ENCODE measurements around the gene ZNF10. TPM values are rescaled to one million over a fixed set of nuclear protein-coding genes. Genes with fewer than 3 reads are reported as not detected.

ZNF10 gene
- 1 to 10 TPM; 2.3 to 3.9 TPM for total RNA-seq

DNA sequence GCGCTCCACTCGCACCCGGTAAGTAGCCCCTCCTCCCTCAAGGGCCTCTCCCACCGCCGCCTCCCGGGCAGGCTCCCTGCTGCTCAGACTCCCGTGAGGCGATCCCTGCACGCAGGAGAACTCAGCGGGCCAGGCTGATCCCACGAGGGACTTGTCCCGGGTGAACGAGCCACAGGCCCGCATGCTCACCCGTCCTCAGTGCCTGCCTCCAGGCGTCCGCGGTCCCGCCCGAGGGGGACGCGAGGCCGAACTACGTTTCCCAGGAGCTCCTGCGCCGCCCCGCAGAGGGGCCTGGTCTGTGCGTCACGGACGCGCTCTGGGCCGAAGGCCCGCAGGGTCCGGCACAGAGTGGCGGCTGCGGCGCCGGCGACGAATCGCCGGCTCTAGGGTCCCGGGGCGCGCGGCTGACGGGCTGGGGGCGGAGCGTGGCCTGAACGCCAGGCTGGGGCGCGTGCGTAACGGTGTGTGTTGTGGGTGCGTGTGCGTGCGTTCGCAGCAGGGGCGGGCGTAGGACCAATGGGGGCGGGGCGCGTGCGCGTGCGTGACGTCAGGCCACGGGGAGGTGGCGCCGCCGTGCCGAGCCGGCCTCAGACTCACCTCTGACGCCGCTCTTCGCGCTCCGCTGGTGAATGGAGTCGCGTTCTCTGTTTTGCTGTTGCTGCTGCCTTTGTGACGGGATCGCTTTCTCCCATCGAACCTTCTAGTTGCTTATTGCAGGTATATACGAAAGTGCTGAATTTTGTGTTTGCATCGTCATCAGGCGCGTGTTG is at the start of gene ZNF10, which contains the start of gene ZNF891:
Gene ZNF10 (plus strand): TSS at position 590 of the 770 bp plus-strand sequence. CDS start 13,866 bp downstream, outside the sequence.
Gene ZNF891 (minus strand): TSS at position 237 of the 770 bp plus-strand sequence. CDS start 8,356 bp downstream, outside the sequence.
- peak; percentile 96 to 97 for ATAC-seq
- DNase-seq (ENCODE audit: low spot score): peak; percentile 97
- Mint-ChIP-seq H3K4me3 (peak within 1 kb of the TSS; percentile 98), H3K27ac (peak within 1 kb of the TSS; percentile 85 to 87), H3K27me3 (no peaks in the 10 kb centered on the region), H3K4me1 (ENCODE audit: low read depth in 2 of 2) (peaks cover 13 to 19% of the 10 kb centered on the region in 2 donors), H3K9me3 (peaks cover 22% of the 10 kb centered on the region), H3K36me3 (peaks cover 57% of the 10 kb centered on the region)

DNA sequence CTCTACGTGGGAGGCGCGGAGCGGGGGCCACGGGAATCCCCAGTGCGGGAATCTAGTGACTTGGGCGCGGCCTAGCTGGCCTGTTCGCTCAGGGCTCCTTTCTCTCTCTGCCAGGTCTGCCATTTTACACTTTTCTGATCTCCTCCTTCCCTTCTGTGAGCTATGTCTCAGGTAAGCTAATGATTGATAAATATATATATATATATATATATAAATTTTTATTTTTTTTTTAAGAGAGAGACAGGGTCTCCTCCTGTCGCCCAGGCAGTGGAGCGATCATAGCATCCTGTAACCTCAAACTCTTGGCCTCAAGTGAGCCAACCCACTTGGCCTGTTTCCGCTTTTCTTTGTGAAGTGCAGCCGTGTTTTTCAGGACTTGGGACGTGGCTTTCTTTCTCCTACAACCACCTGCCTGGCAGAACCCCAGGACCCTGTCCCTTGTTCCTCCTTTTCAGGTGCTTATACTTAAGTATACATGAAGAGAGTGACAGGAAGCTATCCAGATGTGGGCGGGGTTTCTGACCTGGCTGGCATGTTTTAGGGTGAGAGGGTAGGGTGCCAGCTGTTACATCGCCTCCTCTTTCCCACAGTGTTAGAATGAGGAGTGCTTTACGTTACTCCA is 49.2 kb upstream of the ZNF10 start:
- peaks cover 5 to 9% of the 10 kb centered on the region in 2 donors for H3K4me1 Mint-ChIP-seq (ENCODE audit: low read depth in 2 of 2)
- no peak for DNase-seq (ENCODE audit: low spot score)
- peaks cover 19% of the 10 kb centered on the region for H3K9me3 Mint-ChIP-seq
- no peak overlapping the region for H3K27ac Mint-ChIP-seq
- no peaks in the 10 kb centered on the region for H3K27me3 Mint-ChIP-seq
- no peak for ATAC-seq
- peaks cover 62% of the 10 kb centered on the region for H3K36me3 Mint-ChIP-seq
- H3K4me3 Mint-ChIP-seq: no peak overlapping the region

- DNase-seq (ENCODE audit: low spot score) (no peak), ATAC-seq (no peak)
- Mint-ChIP-seq H3K27ac (no peak overlapping the region), H3K27me3 (no peaks in the 10 kb centered on the region), H3K4me1 (ENCODE audit: low read depth in 2 of 2) (peaks cover 5 to 9% of the 10 kb centered on the region in 2 donors), H3K4me3 (no peak overlapping the region), H3K9me3 (peaks cover 16% of the 10 kb centered on the region), H3K36me3 (peaks cover 61% of the 10 kb centered on the region)
Measured at GRCh38 chr12:133083345-133083744, 47.1 kb upstream of the ZNF10 start.

- Mint-ChIP-seq H3K27me3 (no peaks in the 10 kb centered on the region), H3K9me3 (peaks cover 21% of the 10 kb centered on the region), H3K36me3 (peaks cover 90% of the 10 kb centered on the region), H3K4me1 (ENCODE audit: low read depth in 2 of 2) (peaks cover 0 to 2% of the 10 kb centered on the region in 2 donors), H3K4me3 (no peak overlapping the region), H3K27ac (no peak overlapping the region)
- DNase-seq (ENCODE audit: low spot score): no peak
- ATAC-seq: no peak
Measured at GRCh38 chr12:133105620-133106019, 24.8 kb upstream of the ZNF10 start.

DNA sequence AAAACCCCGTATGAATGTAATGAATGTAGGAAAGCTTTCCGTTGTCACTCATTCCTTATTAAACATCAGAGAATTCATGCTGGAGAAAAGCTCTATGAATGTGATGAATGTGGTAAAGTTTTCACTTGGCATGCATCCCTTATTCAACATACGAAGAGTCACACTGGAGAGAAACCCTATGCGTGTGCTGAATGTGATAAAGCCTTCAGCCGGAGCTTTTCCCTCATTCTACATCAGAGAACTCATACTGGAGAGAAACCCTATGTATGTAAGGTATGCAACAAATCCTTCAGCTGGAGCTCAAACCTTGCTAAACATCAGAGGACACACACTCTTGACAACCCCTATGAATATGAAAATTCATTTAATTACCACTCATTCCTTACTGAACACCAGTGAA is 24.2 kb upstream of the ZNF10 start:
- Mint-ChIP-seq H3K9me3 (peaks cover 17% of the 10 kb centered on the region), H3K27me3 (no peaks in the 10 kb centered on the region), H3K4me3 (no peak overlapping the region), H3K4me1 (ENCODE audit: low read depth in 2 of 2) (no peaks in the 10 kb centered on the region), H3K36me3 (peaks cover 88% of the 10 kb centered on the region), H3K27ac (no peak overlapping the region)
- ATAC-seq (no peak), DNase-seq (ENCODE audit: low spot score) (no peak)

DNA sequence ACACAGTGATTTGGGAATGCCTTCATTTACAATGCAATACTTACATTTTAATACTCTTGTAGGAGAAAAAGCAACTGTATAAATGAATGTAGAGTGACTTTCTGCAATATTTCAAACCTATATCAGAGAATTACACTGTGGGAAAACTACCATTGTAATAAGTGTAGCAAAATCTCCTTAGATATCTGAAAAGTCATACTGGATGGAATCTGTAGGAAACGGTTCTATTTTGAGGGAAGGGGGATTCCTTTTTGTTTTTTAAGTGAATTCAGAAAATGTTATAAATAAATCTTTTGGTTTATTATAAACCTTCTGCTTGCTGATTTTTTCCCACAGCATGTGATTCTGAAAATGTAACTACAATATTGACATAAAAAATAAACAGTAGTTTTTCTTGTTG is 23.3 kb upstream of the ZNF10 start:
- Mint-ChIP-seq H3K4me3 (no peak overlapping the region), H3K27ac (no peak overlapping the region), H3K9me3 (peaks cover 16% of the 10 kb centered on the region), H3K36me3 (peaks cover 84% of the 10 kb centered on the region), H3K27me3 (no peaks in the 10 kb centered on the region), H3K4me1 (ENCODE audit: low read depth in 2 of 2) (no peaks in the 10 kb centered on the region)
- ATAC-seq (no peak), DNase-seq (ENCODE audit: low spot score) (no peak)

DNA sequence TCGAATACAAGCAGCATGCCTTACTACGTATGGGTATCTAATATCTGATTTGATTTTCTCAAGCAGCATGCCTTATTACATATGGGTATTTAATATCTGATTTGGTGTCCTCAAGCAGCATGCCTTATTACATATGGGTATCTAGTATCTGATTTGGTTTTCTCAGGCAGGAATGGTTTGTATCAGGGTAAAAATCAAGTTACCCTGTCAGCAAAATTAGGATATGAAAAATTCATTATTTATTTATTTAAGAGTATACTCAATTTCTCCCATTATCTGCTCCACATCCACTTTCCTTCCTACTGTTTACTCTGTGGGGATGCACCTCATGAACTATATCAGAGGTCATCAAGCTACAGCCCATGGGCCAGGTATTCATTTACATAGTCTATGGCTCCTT is 22.3 kb upstream of the ZNF10 start:
- Mint-ChIP-seq H3K4me1 (ENCODE audit: low read depth in 2 of 2) (no peaks in the 10 kb centered on the region), H3K27ac (no peak overlapping the region), H3K27me3 (no peaks in the 10 kb centered on the region), H3K4me3 (no peak overlapping the region), H3K9me3 (peaks cover 16% of the 10 kb centered on the region), H3K36me3 (peaks cover 79% of the 10 kb centered on the region)
- ATAC-seq: no peak
- no peak for DNase-seq (ENCODE audit: low spot score)

DNA sequence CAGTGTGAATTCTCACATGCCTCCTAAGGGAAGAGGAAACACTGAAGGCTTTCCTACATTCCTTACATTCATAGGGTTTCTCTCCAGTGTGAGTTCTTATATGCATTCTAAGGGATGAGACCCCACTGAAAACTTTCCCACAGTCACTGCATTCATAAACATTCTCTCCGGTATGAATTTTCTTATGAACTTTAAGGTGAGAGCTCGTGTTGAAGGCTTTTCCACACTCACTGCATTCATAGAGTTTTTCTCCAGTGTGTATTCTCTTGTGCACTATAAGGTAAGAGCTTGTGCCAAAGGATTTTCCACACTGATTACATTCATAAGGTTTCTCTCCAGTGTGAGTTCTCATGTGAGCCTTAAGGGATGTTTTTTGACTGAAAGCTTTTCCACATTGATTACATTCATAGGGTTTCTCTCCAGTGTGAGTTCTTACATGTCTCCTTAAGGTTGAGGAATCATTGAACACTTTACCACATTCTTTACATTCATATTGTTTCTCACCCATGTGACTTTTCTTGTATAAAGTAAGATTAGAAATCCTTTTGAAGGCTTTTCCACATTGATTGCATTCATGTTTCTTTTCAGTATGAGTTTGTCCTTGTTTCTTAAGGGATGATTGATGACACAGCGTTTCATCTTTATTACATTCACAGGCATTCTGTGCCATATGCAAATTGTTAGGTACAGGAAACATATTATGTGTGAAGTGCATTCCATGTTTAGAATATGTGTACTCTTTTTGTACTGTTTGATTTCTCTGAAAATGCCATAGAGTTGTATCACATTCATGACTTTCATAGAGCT is 9.8 kb upstream of the ZNF10 start:
- ATAC-seq (no peak), DNase-seq (ENCODE audit: low spot score) (no peak)
- Mint-ChIP-seq H3K27me3 (no peaks in the 10 kb centered on the region), H3K4me1 (ENCODE audit: low read depth in 2 of 2) (no peaks in the 10 kb centered on the region), H3K27ac (no peak overlapping the region), H3K4me3 (no peak overlapping the region), H3K36me3 (peaks cover 69% of the 10 kb centered on the region), H3K9me3 (peaks cover 35% of the 10 kb centered on the region)

DNA sequence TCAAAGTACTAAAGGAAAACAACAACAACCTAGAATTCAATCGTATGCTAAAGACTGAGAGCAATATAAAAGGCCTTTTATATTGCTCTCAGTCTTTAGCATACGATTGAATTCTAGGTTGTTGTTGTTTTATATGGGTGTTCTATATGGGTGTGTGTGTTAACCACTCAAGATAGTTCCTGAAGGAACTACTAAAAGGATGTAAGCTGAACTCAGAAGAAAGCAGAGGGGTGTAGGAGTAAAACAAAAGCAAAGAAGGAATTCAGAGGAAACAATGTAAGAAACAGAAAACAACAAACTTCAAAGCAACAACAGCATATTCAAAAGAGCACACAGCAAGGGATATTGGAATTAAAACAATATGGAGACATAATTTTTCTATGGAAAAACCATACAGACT is 5.8 kb upstream of the ZNF10 start:
- no peak overlapping the region for H3K27ac Mint-ChIP-seq
- H3K36me3 Mint-ChIP-seq: peaks cover 57% of the 10 kb centered on the region
- no peak for DNase-seq (ENCODE audit: low spot score)
- H3K27me3 Mint-ChIP-seq: no peaks in the 10 kb centered on the region
- H3K4me3 Mint-ChIP-seq: no peak overlapping the region
- H3K4me1 Mint-ChIP-seq (ENCODE audit: low read depth in 2 of 2): peaks cover 0 to 6% of the 10 kb centered on the region in 2 donors
- no peak for ATAC-seq
- peaks cover 23% of the 10 kb centered on the region for H3K9me3 Mint-ChIP-seq

DNA sequence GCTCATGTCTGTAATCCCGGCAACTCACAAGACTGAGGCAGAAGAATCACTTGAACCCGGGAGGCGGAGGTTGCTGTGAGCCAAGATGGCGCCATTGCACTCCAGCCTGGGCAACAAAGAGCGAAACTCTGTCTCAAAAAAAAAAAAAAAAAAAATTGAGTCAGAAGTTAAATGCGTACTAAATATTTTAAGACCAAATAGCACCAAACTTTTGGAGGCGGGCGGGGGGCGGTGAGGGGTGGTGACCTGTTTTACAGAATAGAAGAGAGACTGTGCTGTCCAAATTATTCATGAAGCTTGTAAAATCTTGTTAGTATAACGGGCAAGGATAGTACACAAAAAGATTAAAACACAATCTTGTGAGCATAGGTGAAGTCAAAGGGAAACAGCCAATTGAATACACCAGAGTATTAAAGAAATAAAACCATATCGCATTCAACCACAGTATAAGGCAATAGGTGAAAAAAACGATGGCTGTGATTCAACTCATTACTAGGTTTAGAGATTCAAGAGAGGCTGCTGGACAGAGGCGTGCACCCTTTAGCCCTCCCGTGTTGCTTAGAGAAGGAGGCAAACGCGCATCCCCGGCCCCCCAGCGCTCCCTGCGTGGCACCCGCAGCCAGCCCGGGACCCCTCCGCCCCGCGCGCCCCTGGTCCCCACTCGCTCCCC is 924 bp upstream of the ZNF10 start:
- H3K9me3 Mint-ChIP-seq: peaks cover 21% of the 10 kb centered on the region
- DNase-seq (ENCODE audit: low spot score): no peak
- H3K27ac Mint-ChIP-seq: peak overlapping the region; percentile 85 to 87
- H3K27me3 Mint-ChIP-seq: no peaks in the 10 kb centered on the region
- peak in 1 of 2 donors; percentile 2 for ATAC-seq
- peaks cover 56% of the 10 kb centered on the region for H3K36me3 Mint-ChIP-seq
- H3K4me1 Mint-ChIP-seq (ENCODE audit: low read depth in 2 of 2): peaks cover 13 to 19% of the 10 kb centered on the region in 2 donors
- peak overlapping the region; percentile 98 for H3K4me3 Mint-ChIP-seq

DNA sequence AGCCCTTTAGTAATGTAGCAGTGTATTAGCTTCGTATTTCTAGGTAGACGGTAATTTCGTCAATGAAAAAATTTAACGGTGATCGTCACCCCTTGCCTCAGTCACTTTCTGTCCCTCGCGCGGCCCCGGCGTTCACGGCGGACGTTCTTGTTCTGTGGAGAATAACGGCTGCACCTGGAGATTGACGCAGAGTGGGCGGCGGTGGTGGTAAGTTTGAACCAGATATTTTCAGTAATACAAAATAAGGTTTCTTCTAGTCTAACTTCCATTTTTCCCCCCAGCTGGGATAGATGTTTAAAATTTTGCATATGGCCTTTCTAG is 341 bp downstream of the ZNF10 start:
- Mint-ChIP-seq H3K27ac (peak overlapping the region; percentile 85 to 87), H3K27me3 (no peaks in the 10 kb centered on the region), H3K4me1 (ENCODE audit: low read depth in 2 of 2) (peaks cover 13 to 19% of the 10 kb centered on the region in 2 donors), H3K9me3 (peaks cover 26% of the 10 kb centered on the region), H3K4me3 (peak overlapping the region; percentile 98), H3K36me3 (peaks cover 57% of the 10 kb centered on the region)
- ATAC-seq (no peak), DNase-seq (ENCODE audit: low spot score) (no peak)

GRCh38 chr12:133135747-133136146 is 5.3 kb downstream of the ZNF10 start:
- Mint-ChIP-seq H3K4me1 (ENCODE audit: low read depth in 2 of 2) (peaks cover 9 to 13% of the 10 kb centered on the region in 2 donors), H3K27ac (no peak overlapping the region), H3K36me3 (peaks cover 77% of the 10 kb centered on the region), H3K9me3 (peaks cover 41% of the 10 kb centered on the region), H3K27me3 (no peaks in the 10 kb centered on the region), H3K4me3 (no peak overlapping the region)
- DNase-seq (ENCODE audit: low spot score) (no peak), ATAC-seq (no peak)

GRCh38 chr12:133145981-133146380 is 15.6 kb downstream of the ZNF10 start:
- Mint-ChIP-seq H3K36me3 (peaks cover 71% of the 10 kb centered on the region), H3K9me3 (peaks cover 33% of the 10 kb centered on the region), H3K4me3 (no peak overlapping the region), H3K27me3 (no peaks in the 10 kb centered on the region), H3K27ac (no peak overlapping the region), H3K4me1 (ENCODE audit: low read depth in 2 of 2) (no peaks in the 10 kb centered on the region)
- ATAC-seq (no peak), DNase-seq (ENCODE audit: low spot score) (no peak)

Data from natural killer cell treated with Interleukin-12 subunit alpha and Interleukin-12 subunit beta and Interleukin-15 and Interleukin-18, amount 100 ng/mL, for 72 hours (primary cell).